B cell (primary cell): ENCODE results near the gene TRABD2B. TPM values are rescaled to one million over a fixed set of nuclear protein-coding genes. Genes with fewer than 3 reads are reported as not detected.

Experiments used
- ATAC-seq: fragments of 200-7000 bp; cut with Tn5 transposase; one replicate; pipeline ENCODE4 v1.10.0; 2021; ENCODE audit warnings: low read depth, mild to moderate bottlenecking, moderate number of reproducible peaks, moderate library complexity
- CTCF ChIA-PET: fragments of 350-600 bp; sonication (Branson Sonifier 250); formaldehyde crosslinking; loops from one replicate; lab custom pipeline; 2021; ENCODE audit warnings: antibody characterized with exemption, inconsistent platforms; lab: Charles Lee
- POLR2A ChIA-PET: fragments of 350-600 bp; sonication (Branson Sonifier 250); formaldehyde crosslinking; loops from one replicate; lab custom pipeline; 2021; ENCODE audit warnings: antibody characterized with exemption; lab: Charles Lee
- DNase-seq: peaks from one replicate; pipeline ENCODE4 v3.0.0; 2013
- H2AFZ ChIP-seq: 2 replicates; pipeline ENCODE4 v1.6.1; 2012; ENCODE audit warnings: mild to moderate bottlenecking, low read depth, low read length; ENCODE audit not compliant: insufficient read depth, poor library complexity, severe bottlenecking
- H3K27ac ChIP-seq, 2 donors: 1 replicate in 1 of 2; 2 replicates in 1 of 2; pipeline ENCODE4 v1.5.1; 2012 to 2013; ENCODE audit warnings: low read length in 2 of 2, mild to moderate bottlenecking in 2 of 2, moderate library complexity in 1 of 2
- H3K27me3 ChIP-seq, 4 experiments: fragments of 200-600 bp in 1 of 4; sonication (generic) in 1 of 4; replicated peaks in 1 of 4; 1 replicate in 2 of 4; 2 replicates in 2 of 4; pipeline versions ENCODE4 v1.6.1 to v1.7.0; 2013 to 2016; ENCODE audit warnings: low read length in 3 of 4, mild to moderate bottlenecking in 2 of 4, mixed read lengths in 1 of 4, moderate library complexity in 1 of 4; ENCODE audit not compliant: insufficient read depth in 4 of 4, control insufficient read depth in 3 of 4; ENCODE audit errors: control extremely low read depth in 1 of 4
- H3K36me3 ChIP-seq, 2 experiments: replicated peaks in 1 of 2; 1 replicate in 1 of 2; 2 replicates in 1 of 2; pipeline versions ENCODE4 v1.6.1 to v1.7.1; 2013; ENCODE audit warnings: low read length in 1 of 2; ENCODE audit not compliant: insufficient read depth in 2 of 2, control insufficient read depth in 1 of 2; ENCODE audit errors: control extremely low read depth in 1 of 2, extremely low read depth in 1 of 2
- H3K4me1 ChIP-seq, 2 donors: fragments of 200-600 bp in 1 of 2; sonication (generic) in 1 of 2; 1 replicate in 1 of 2; 2 replicates in 1 of 2; pipeline versions ENCODE4 v1.5.1 to v1.6.1; 2013 to 2017; ENCODE audit warnings: low read length in 2 of 2; ENCODE audit not compliant: control insufficient read depth in 2 of 2, insufficient read depth in 2 of 2
- H3K4me2 ChIP-seq: replicated peaks from 2 replicates; pipeline ENCODE3; 2012; ENCODE audit warnings: mild to moderate bottlenecking, low read depth, low read length; ENCODE audit not compliant: poor library complexity, severe bottlenecking
- H3K4me3 ChIP-seq, 5 experiments: fragments of 200-600 bp in 1 of 5; sonication (generic) in 1 of 5; 1 replicate in 3 of 5; 2 replicates in 2 of 5; pipeline versions ENCODE4 v1.5.1 to v1.7.0; 2011 to 2016; ENCODE audit warnings: low read length in 4 of 5, mild to moderate bottlenecking in 4 of 5, low read depth in 2 of 5, control low read depth in 1 of 5, moderate library complexity in 1 of 5; ENCODE audit not compliant: insufficient read depth in 1 of 5; ENCODE audit errors: control extremely low read depth in 1 of 5, extremely low read depth in 1 of 5
- H3K79me2 ChIP-seq: fragments of 200-600 bp; sonication (generic); one replicate; pipeline ENCODE4 v1.6.0; 2016; ENCODE audit warnings: low read length; ENCODE audit not compliant: control insufficient read depth, insufficient read depth
- H3K9ac ChIP-seq: fragments of 200-600 bp; sonication (generic); 2 replicates; pipeline ENCODE4 v1.6.1; 2017; ENCODE audit warnings: mild to moderate bottlenecking, low read length, moderate library complexity
- H3K9me3 ChIP-seq, 3 donors: one replicate each; pipeline versions ENCODE4 v1.6.1 to v1.7.1; 2013; ENCODE audit warnings: low read length in 2 of 3; ENCODE audit not compliant: control insufficient read depth in 2 of 3, insufficient read depth in 1 of 3; ENCODE audit errors: control extremely low read depth in 1 of 3
- H4K20me1 ChIP-seq: 2 replicates; pipeline ENCODE4 v1.6.0; 2012; ENCODE audit warnings: mild to moderate bottlenecking, low read length; ENCODE audit not compliant: insufficient read depth, control insufficient read depth, poor library complexity, severe bottlenecking
- H3K27ac Mint-ChIP-seq: one replicate; pipeline ENCODE4 v1.8.0; 2021; ENCODE audit warnings: mixed read lengths
- H3K27me3 Mint-ChIP-seq: one replicate; pipeline ENCODE4 v1.8.0; 2021; ENCODE audit warnings: mixed read lengths
- H3K4me1 Mint-ChIP-seq: one replicate; pipeline ENCODE4 v1.8.0; 2021; ENCODE audit warnings: mixed read lengths
- H3K4me3 Mint-ChIP-seq: one replicate; pipeline ENCODE4 v1.8.0; 2021; ENCODE audit warnings: mixed read lengths
- H3K9me3 Mint-ChIP-seq: one replicate; pipeline ENCODE4 v1.8.0; 2022; ENCODE audit warnings: mixed read lengths; ENCODE audit not compliant: insufficient read depth
- CTCF ChIP-seq: fragments of 200-600 bp; IDR thresholded peaks from one replicate; pipeline ENCODE4 v1.8.0; 2022; ENCODE audit warnings: antibody characterized with exemption, mild to moderate bottlenecking
- EZH2 ChIP-seq: IDR thresholded peaks from 2 replicates; pipeline ENCODE4 v1.6.1; 2012; ENCODE audit warnings: borderline replicate concordance, low read depth, mild to moderate bottlenecking, moderate library complexity, low read length; ENCODE audit not compliant: insufficient read depth, poor library complexity, severe bottlenecking
- WGBS: methylation state at CpG from one replicate; pipeline ENCODE4 v1.1.5; 2013; ENCODE audit warnings: missing lambda C conversion rate; ENCODE audit not compliant: insufficient coverage; 5-methylcytosine and 5-hydroxymethylcytosine counted together
- intact Hi-C: fragments of 100-400 bp; cut with micrococcal nuclease; formaldehyde crosslinking; loops from one replicate; pipeline ENCODE4 v1.10.0; 2022
- polyA plus RNA-seq: library from polyadenylated mRNA; depleted of rRNA; stranded (reverse); fragments of >200 nt; gene quantifications from 2 replicates; pipeline ENCODE4 v1.2.3, GENCODE V29; 2012
- total RNA-seq, 2 donors: library from RNA; stranded (reverse); fragments of 120-200 nt in 1 of 2; gene quantifications; 1 replicate in 1 of 2; 2 replicates in 1 of 2; pipeline versions ENCODE4 v1.2.3 to v1.2.4, GENCODE V29; 2013 to 2022

TRABD2B gene
- total and polyA plus RNA-seq, 2 donors (not counting 1 experiment from before 2014, with no cell fraction given), result not detected

- Mint-ChIP-seq H3K4me1 (no peaks in the 10 kb centered on the region), H3K27me3 (peaks cover 10% of the 10 kb centered on the region), H3K9me3 (no peaks in the 10 kb centered on the region), H3K27ac (no peak overlapping the region), H3K4me3 (no peak overlapping the region)
- H3K4me1 ChIP-seq, result no peaks in the 10 kb centered on the region
- CTCF ChIA-PET, result interaction anchor here (1.1 kb wide), 1 partner anchor 9 kb away, joined by 3 read pairs; no protein-coding TSS in a partner anchor
- H3K27me3 ChIP-seq, result no peaks in the 10 kb centered on the region
- whole genome bisulfite sequencing, result 79% methylated on average over 3 of the region's 4 CpGs
- H3K4me3 ChIP-seq, result no peak overlapping the region
- DNase-seq, result no peak
- H3K4me2 ChIP-seq, result no peak overlapping the region
- H3K79me2 ChIP-seq, result no peaks in the 10 kb centered on the region
- no peak overlapping the region for H3K9ac ChIP-seq
- no peaks in the 10 kb centered on the region for H4K20me1 ChIP-seq
- POLR2A ChIA-PET, result no interaction called here
- no peak overlapping the region for H3K27ac ChIP-seq
- intact Hi-C loops, result no loop called here
- no peaks in the 10 kb centered on the region for H3K9me3 ChIP-seq
- no peak overlapping the region for H2AFZ ChIP-seq
- ATAC-seq, result no peak
- TF ChIP-seq EZH2, result no peak
- TF ChIP-seq CTCF, result no peak
- H3K36me3 ChIP-seq, result no peaks in the 10 kb centered on the region
These were observed 52.6 kb downstream of the TRABD2B start for GRCh38 chr1:47944561-47944960.

GRCh38 chr1:47942240-47942629, 55.0 kb downstream of the TRABD2B start:
- Mint-ChIP-seq H3K9me3 (no peaks in the 10 kb centered on the region), H3K27me3 (peaks cover 11% of the 10 kb centered on the region), H3K4me1 (no peaks in the 10 kb centered on the region), H3K4me3 (no peak overlapping the region), H3K27ac (no peak overlapping the region)
- no peak for TF ChIP-seq EZH2
- TF ChIP-seq CTCF, result no peak
- no peaks in the 10 kb centered on the region for H4K20me1 ChIP-seq
- H3K4me2 ChIP-seq, result no peak overlapping the region
- no peak for DNase-seq
- H3K27ac ChIP-seq, result no peak overlapping the region
- intact Hi-C loops, result no loop called here
- POLR2A ChIA-PET, result no interaction called here
- H3K9me3 ChIP-seq, result no peaks in the 10 kb centered on the region
- no peak overlapping the region for H2AFZ ChIP-seq
- H3K9ac ChIP-seq, result no peak overlapping the region
- no peak for ATAC-seq
- no peaks in the 10 kb centered on the region for H3K36me3 ChIP-seq
- H3K27me3 ChIP-seq, result no peaks in the 10 kb centered on the region
- H3K4me1 ChIP-seq, result no peaks in the 10 kb centered on the region
- CTCF ChIA-PET, result no interaction called here
- no peak overlapping the region for H3K4me3 ChIP-seq
- WGBS, result 94% methylated on average over 2 of the region's 3 CpGs
- no peaks in the 10 kb centered on the region for H3K79me2 ChIP-seq
